Left kidney (tissue), 2 donors: ENCODE data around the gene PCDHGB5. TPM values are rescaled to one million over a fixed set of nuclear protein-coding genes. Genes with fewer than 3 reads are reported as not detected.

Experiments used
- DNase-seq: peaks from one replicate; pipeline ENCODE4 v3.0.0-alpha.2; 2013
- polyA plus RNA-seq: library from polyadenylated mRNA; unstranded; fragments of 120-200 nt; gene quantifications from one replicate; pipeline ENCODE4 v1.2.1, GENCODE V29; 2013; ENCODE audit not compliant: insufficient read length

PCDHGB5 gene
- polyA plus RNA-seq, 1 donor: 10.9 TPM

GRCh38 chr5:141439411-141440141, 41.8 kb downstream of the PCDHGB5 start:
- no peak for DNase-seq

- DNase-seq: no peak
These were observed 42.6 kb downstream of the PCDHGB5 start for GRCh38 chr5:141440341-141440740.

GRCh38 chr5:141441571-141442170, 43.9 kb downstream of the PCDHGB5 start:
- DNase-seq: no peak

Other genes starting within 250 kb of the PCDHGB5 start
- 3.5 TPM for gene PCDHB6, start 247.9 kb upstream of the PCDHGB5 start, polyA plus RNA-seq
- gene PCDHB7, start 225.3 kb upstream of the PCDHGB5 start, polyA plus RNA-seq: 4.5 TPM
- gene PCDHB8, start 220.2 kb upstream of the PCDHGB5 start, polyA plus RNA-seq: 2.6 TPM
- 8.1 TPM for gene PCDHB16, start 215.6 kb upstream of the PCDHGB5 start, polyA plus RNA-seq
- gene PCDHB9, start 210.8 kb upstream of the PCDHGB5 start, polyA plus RNA-seq: 4.3 TPM
- 7.2 TPM for gene PCDHB10, start 205.6 kb upstream of the PCDHGB5 start, polyA plus RNA-seq
- 4.4 TPM for gene PCDHB11, start 198.3 kb upstream of the PCDHGB5 start, polyA plus RNA-seq
- gene PCDHB12, start 189.2 kb upstream of the PCDHGB5 start, polyA plus RNA-seq: 4.6 TPM
- gene PCDHB13, start 184.0 kb upstream of the PCDHGB5 start, polyA plus RNA-seq: 9.3 TPM
- 11.3 TPM for gene PCDHB14, start 174.6 kb upstream of the PCDHGB5 start, polyA plus RNA-seq
- 12.5 TPM for gene PCDHB15, start 152.6 kb upstream of the PCDHGB5 start, polyA plus RNA-seq
- 0.23 TPM for gene SLC25A2, start 93.9 kb upstream of the PCDHGB5 start, polyA plus RNA-seq
- gene TAF7, start 77.2 kb upstream of the PCDHGB5 start, polyA plus RNA-seq: 154 TPM
- 1.1 TPM for gene PCDHGA1, start 67.4 kb upstream of the PCDHGB5 start, polyA plus RNA-seq
- gene PCDHGA2, start 59.2 kb upstream of the PCDHGB5 start, polyA plus RNA-seq: 6.8 TPM
- 2.9 TPM for gene PCDHGA3, start 54.1 kb upstream of the PCDHGB5 start, polyA plus RNA-seq
- gene PCDHGB1, start 47.8 kb upstream of the PCDHGB5 start, polyA plus RNA-seq: 1.9 TPM
- 2.6 TPM for gene PCDHGA4, start 42.9 kb upstream of the PCDHGB5 start, polyA plus RNA-seq
- 4.0 TPM for gene PCDHGB2, start 38.0 kb upstream of the PCDHGB5 start, polyA plus RNA-seq
- 2.7 TPM for gene PCDHGA5, start 33.8 kb upstream of the PCDHGB5 start, polyA plus RNA-seq
- 2.8 TPM for gene PCDHGB3, start 27.7 kb upstream of the PCDHGB5 start, polyA plus RNA-seq
- 8.1 TPM for gene PCDHGA6, start 24.1 kb upstream of the PCDHGB5 start, polyA plus RNA-seq
- 2.2 TPM for gene PCDHGA7, start 15.2 kb upstream of the PCDHGB5 start, polyA plus RNA-seq
- 7.6 TPM for gene PCDHGB4, start 10.2 kb upstream of the PCDHGB5 start, polyA plus RNA-seq
- gene PCDHGA8, start 5.3 kb upstream of the PCDHGB5 start, polyA plus RNA-seq: 0.60 TPM
- 6.5 TPM for gene PCDHGA9, start 4.8 kb downstream of the PCDHGB5 start, polyA plus RNA-seq
- 7.3 TPM for gene PCDHGB6, start 10.1 kb downstream of the PCDHGB5 start, polyA plus RNA-seq
- 3.7 TPM for gene PCDHGA10, start 15.0 kb downstream of the PCDHGB5 start, polyA plus RNA-seq
- 17.3 TPM for gene PCDHGB7, start 19.7 kb downstream of the PCDHGB5 start, polyA plus RNA-seq
- gene PCDHGA11, start 23.1 kb downstream of the PCDHGB5 start, polyA plus RNA-seq: 5.1 TPM
- gene PCDHGA12, start 32.6 kb downstream of the PCDHGB5 start, polyA plus RNA-seq: 1.5 TPM
- gene PCDHGC3, start 78.0 kb downstream of the PCDHGB5 start, polyA plus RNA-seq: 99.2 TPM
- gene PCDHGC4, start 87.1 kb downstream of the PCDHGB5 start, polyA plus RNA-seq: 4.4 TPM
- 0.81 TPM for gene PCDHGC5, start 91.1 kb downstream of the PCDHGB5 start, polyA plus RNA-seq
- gene DIAPH1, start 221.1 kb downstream of the PCDHGB5 start, polyA plus RNA-seq: 80.0 TPM
- gene HDAC3, start 238.9 kb downstream of the PCDHGB5 start, polyA plus RNA-seq: 122 TPM
- gene RELL2, start 239.1 kb downstream of the PCDHGB5 start, polyA plus RNA-seq: 1.1 TPM